ENCODE data around the gene CYB561D1. TPM values are rescaled to one million over a fixed set of nuclear protein-coding genes. Genes with fewer than 3 reads are reported as not detected.
A peak's percentile ranks its signal among the peaks of the same experiment; 100 is the strongest.

CYB561D1 gene
- total and polyA plus RNA-seq, 9 of the 15 experiments (the other 6 are each of a cell fraction or from before 2014, with no cell fraction given), result 0.71 to 7.2 (median 3.5) TPM

- Histone ChIP-seq H3K27me3 (ENCODE audit: control insufficient read depth in 2 of 2, insufficient read depth in 2 of 2, low read length in 2 of 2) (peaks cover 2 to 13% of the 10 kb centered on the region in 2 experiments; a peak in 2 of 5 replicates), H3K9me3 (replicated peaks; ENCODE audit: control insufficient read depth, insufficient read depth, low read depth, low read length) (no peaks in the 10 kb centered on the region), H2AFZ (ENCODE audit: low read depth, low read length) (no peak overlapping the region), H4K20me1 (replicated peaks; ENCODE audit: control insufficient read depth, insufficient read depth, low read length) (peaks cover 3% of the 10 kb centered on the region; the same call in 1 of the 2 replicates), H3K79me2 (ENCODE audit: control insufficient read depth, insufficient read depth, low read length) (peaks cover 26% of the 10 kb centered on the region), H3K9me1 (ENCODE audit: control insufficient read depth, insufficient read depth, low read length) (no peaks in the 10 kb centered on the region), H3K4me1 (replicated peaks in 1 of 2; ENCODE audit: control insufficient read depth in 2 of 2, insufficient read depth in 2 of 2, low read length in 2 of 2) (peaks cover 4 to 16% of the 10 kb centered on the region in 2 experiments; a peak in 4 of 5 replicates), H3K36me3 (ENCODE audit: control insufficient read depth, insufficient read depth, low read length) (no peaks in the 10 kb centered on the region; the same call in 2 of the 3 replicates), H3K4me2 (ENCODE audit: insufficient read depth, low read length) (no peak overlapping the region), H3K9ac (ENCODE audit: insufficient read depth in 1 of 2, low read depth in 2 of 2, low read length in 2 of 2) (peak overlapping the region in 1 of 2 experiments; percentile 65; a peak in 3 of 4 replicates), H3K4me3 (no peak overlapping the region), H3K27ac (ENCODE audit: extremely low read depth, low read depth, low read length) (no peak overlapping the region)
- ATAC-seq, result no peak
- WGBS (ENCODE audit: insufficient coverage, low coverage, missing lambda C conversion rate), result 28% methylated on average over 14 of the region's 14 CpGs
- CTCF ChIA-PET (ENCODE audit: low intra/inter-chr PET ratio), result interaction anchor here (3.8 kb wide), 1 partner anchor 228 kb away, joined by 38 read pairs; no protein-coding TSS in a partner anchor
- POLR2A ChIA-PET, result interaction anchor here (0.5 to 1.9 kb wide), 6 partner anchors 9 to 291 kb away, joined by 3 to 5 read pairs (median 4); partner anchors contain the start of gene PSMA5
- in situ Hi-C loops (cut with MboI) (no loop called here), intact Hi-C loops (cut with micrococcal nuclease) (no loop called here)
- DNase-seq (ENCODE audit: extremely low read depth in 1 of 4, low spot score in 3 of 4), result peak in 1 of 4 experiments; percentile 18
- no peak for FAIRE-seq
- TF ChIP-seq CHD4 (IDR thresholded peaks at IDR 0.05; ENCODE audit: insufficient read depth, insufficient replicate concordance, low read depth, low read length, poor library complexity, severe bottlenecking) (no peak), MYBL2 (IDR thresholded peaks at IDR 0.05; ENCODE audit: low read depth) (no peak), MYBL2 (CRISPR knock-in tag; IDR thresholded peaks at IDR 0.05; ENCODE audit: borderline replicate concordance) (no peak), RBFOX2 (IDR thresholded peaks at IDR 0.05; ENCODE audit: low read depth, low read length) (0 out of 2 replicates have a peak, but pooled peaks have one; percentile 1), KAT8 (IDR thresholded peaks at IDR 0.05; ENCODE audit: low read depth) (no peak), ZNF197 (CRISPR knock-in tag; IDR thresholded peaks at IDR 0.05; ENCODE audit: low read depth) (no peak), REST (IDR thresholded peaks at IDR 0.05; ENCODE audit: borderline replicate concordance) (no peak), REST (CRISPR knock-in tag; IDR thresholded peaks at IDR 0.05; ENCODE audit: low read depth) (no peak), CHD2 (IDR thresholded peaks at IDR 0.05; ENCODE audit: low read depth, low read length) (no peak), ZNF274 (IDR thresholded peaks at IDR 0.05; ENCODE audit: borderline replicate concordance, low read depth, low read length) (no peak), MECOM (CRISPR knock-in tag; IDR thresholded peaks at IDR 0.05) (no peak)
- BruUV-seq (replicated peaks), result no TSS peak
Measured at GRCh38 chr1:109543988-109544735, 50.3 kb downstream of the CYB561D1 start.

All from K562 (cell line).